SIG-M5 treated with dmso at 0.1 percent for 504 hours (cell line): ENCODE data around the gene FHL3.

Experiments used
- DNase-seq: peaks from one replicate; lab custom pipeline; 2025; ENCODE audit not compliant: unreplicated experiment; lab: John Stamatoyannopoulos, UW

Gene FHL3

GRCh38 chr1:37947364-37947763, 58.0 kb downstream of the FHL3 start:
- DNase-seq, result no peak
